Midbrain (tissue), 1 donor: ENCODE results near the gene NPHP4.

Source experiments
- DNase-seq: peaks from one replicate; lab custom pipeline; 2025; lab: John Stamatoyannopoulos, UW

Gene NPHP4

GRCh38 chr1:5831600-5832335 is 160.5 kb downstream of the NPHP4 start:
- no peak for DNase-seq

DNA sequence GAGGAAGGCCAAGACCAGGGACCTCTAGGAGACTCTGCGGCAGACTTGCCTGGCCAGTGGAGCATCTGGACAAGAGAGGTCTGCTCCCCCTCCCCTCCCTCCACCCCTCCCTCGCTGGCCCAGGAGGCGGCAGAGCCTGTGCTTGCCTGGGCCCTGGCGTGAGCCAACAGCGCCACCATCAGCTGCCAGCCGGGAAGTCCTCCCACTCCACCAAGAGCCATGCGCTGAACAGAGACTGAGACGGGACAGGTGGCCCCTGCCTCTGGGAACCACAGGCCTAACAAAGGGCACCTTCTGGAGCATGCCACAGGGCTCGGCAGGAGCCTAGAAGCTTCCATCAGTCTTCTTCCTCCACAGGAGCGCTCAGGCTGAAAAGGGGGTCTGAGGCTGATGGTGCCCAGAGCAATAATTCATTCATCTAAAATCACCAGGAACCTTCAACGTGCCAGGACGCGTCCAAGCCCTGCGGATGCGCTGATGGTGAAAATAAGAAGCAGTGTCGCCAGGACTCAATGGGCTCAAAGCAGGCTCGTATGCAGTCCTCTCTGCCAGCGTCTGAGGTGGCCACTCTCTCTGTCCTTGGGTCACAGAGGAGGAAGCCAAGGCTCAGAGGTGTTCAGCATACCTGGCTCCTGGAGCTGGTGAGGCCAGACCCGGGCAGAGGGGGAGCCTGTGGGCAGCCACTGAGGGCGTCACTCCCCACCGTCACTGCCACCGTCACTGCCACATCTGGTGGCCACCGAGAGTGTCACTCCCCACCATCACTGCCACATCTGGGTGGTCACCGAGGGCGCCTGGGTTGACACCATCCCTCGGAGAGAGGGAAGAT is 161.2 kb downstream of the NPHP4 start:
- no peak for DNase-seq

DNA sequence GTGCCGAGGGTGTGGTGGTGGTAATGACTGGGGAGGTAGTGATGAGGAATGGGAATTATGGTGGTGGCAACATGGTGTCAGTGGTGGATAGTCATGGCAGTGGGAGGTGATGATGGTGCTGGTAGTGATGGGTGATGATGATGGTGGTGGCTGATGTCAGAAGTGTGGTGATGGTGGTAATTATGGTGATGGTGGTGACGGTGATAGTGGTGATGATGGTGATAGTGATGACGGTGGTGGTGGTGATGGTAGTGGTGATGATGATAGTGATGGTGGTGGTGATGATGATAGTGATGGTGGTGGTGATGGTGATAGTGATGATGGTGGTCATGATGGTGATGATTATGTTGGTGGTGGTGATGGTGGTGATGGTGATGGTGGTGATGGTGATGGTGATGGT is 162.8 kb downstream of the NPHP4 start:
- no peak for DNase-seq

DNA sequence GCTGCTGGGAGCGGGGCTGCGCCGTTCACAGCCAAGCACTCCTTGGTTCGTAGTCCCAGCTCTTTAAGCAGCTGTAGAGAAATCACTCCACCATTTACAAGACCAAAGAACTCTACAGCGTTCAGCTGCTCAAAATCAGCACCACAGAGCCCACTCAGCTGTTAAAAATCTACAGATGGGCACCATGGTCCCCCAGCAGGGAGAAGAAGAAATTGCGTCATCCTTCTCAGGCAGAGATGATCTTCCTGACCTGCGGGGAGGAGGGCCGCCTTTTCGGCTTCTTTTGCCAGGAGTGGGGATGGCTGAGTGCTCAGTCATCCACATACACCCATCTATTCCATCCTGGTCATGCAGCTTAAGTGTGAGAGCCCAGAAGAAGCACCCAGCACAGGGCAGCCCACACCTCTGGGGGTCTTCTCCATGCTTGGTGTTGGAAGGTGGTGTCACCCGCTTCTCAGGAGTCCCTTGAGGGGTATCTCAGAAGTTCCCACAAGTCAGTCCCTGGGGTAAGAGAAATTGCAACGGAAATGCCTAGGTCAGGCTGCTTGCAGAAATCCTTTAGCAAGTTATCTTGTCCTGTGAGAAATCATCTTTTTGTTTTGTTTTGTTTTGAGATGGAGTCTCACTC is 163.8 kb downstream of the NPHP4 start:
- no peak for DNase-seq

GRCh38 chr1:5827516-5827915 is 164.7 kb downstream of the NPHP4 start:
- no peak for DNase-seq

DNA sequence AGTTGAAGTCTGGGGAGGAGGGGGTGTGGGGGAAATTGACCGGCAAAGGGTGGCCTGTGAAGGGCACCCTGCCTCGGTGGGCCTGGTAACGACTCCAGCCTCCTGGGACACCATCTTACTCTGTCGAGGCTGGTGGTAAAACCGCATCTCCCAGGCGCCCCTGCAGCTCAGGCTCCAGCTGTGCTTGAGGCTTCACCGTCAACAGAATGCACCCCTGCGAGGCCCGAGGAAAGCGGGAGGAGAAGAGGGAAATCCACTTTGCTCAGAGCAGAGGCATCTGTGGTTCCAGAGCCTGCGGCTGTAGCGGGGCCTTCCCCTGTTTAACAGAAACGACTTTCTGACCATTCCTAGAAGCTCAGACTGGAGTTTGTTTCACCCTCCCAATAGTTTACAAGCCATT is 165.6 kb downstream of the NPHP4 start:
- no peak for DNase-seq

DNA sequence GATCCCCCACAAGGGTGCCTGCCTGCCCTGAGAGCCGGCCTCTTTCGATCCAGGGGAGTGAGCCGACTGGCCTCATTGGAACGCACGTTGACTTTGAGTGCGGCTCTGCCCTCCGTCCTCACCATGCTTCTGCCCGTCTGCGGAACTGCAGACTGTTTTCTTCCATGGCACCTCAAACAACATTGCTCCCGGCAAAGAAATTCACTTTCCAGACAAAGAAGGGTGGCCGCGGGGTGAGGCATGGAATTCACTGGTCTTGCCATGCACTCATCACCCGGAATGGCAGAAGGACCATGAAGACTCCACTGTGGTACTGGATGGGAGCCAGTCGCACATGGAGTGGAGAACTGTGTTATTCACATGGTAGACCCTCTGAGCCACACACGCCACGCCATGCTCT is 169.5 kb downstream of the NPHP4 start:
- no peak for DNase-seq

DNA sequence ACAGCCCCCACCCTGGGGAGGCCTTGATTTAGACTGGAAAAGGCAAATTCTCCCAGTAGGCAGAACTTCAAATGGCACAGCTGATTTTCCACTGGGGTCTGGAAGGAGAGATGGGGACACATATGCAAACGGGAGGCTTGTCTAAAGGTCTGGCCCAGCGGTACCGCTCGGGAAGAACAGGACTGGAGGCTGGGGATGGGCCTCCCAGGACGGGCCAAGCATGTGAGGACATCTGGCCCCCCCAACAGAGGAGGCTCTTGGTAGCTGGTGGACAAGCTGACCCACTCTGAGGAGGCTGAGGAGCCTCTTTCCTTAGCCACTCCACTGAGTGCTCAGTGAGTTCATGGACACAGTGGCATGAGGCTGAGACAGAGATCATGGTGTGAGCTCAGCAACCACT is 170.0 kb downstream of the NPHP4 start:
- DNase-seq, result no peak

DNA sequence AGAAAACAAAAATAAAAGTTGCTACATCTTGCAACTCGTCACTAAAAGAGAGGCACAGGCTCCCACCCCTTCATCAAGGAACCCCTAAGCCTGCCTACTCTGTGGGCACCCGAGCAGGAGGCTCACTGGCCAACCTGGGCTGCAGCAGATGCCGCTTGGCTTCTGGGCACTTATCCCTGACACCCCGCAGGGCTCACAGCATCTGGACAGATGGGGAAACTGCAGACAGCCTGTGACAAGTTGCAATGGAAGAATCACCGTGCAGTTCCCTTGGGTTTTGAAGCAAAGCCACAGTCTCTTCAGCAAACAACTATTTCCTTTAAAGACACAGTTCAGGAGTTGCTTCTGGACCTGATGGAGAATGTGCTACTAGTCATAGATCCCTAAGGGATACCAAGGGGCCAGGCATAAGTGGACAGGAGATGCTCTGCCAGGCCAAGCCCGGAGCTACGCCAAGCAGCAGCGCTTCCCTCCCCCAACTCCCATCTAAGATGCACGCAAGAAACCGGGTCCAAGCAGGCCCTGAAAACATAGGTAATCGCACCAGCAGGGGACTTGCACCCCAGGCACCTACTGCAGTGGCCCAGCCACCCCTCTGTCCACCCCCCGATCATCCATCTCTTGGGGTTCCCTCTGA is 170.6 kb downstream of the NPHP4 start:
- no peak for DNase-seq

DNA sequence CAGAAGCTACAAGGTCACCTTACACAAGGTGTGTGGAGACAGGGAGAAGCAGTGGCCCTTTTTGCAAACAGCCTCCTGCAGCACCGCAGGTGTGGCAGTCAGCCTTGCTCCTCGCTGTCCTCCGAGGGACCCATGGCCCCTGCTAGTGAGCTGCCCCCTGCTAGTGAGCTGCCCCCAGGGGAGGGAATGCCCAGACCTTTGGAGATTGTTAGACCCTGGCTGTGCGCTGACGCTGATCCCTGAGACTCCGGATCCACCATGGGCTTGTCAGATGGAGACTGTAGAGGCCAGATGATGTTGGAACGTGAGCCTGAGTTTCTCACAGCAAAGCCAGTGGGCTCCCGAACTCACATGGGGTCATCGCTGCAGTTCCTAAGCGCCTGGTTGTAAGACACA is 172.2 kb downstream of the NPHP4 start:
- DNase-seq, result no peak

- DNase-seq, result no peak
These were observed 172.7 kb downstream of the NPHP4 start for GRCh38 chr1:5819391-5820025.

DNA sequence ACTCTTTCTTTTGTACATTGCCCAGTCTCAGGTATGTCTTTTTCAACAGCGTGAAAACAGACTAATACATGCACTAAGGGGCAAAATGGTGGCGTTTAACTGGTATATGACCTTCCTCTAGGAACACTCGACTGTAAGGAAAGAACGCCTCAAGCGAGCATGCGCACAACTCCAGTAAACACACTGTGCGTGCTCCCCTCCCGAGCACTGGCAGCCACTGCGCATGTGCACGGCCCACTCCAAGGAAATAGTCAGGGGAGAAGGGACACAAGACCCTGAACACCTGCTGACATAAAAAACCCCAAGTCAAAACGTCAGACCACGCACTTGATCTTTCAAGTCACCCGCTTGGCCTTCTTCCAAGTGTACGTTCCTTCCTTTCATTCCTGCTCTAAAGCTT is 173.5 kb downstream of the NPHP4 start:
- no peak for DNase-seq

GRCh38 chr1:5815716-5816115 is 176.5 kb downstream of the NPHP4 start:
- no peak for DNase-seq

DNA sequence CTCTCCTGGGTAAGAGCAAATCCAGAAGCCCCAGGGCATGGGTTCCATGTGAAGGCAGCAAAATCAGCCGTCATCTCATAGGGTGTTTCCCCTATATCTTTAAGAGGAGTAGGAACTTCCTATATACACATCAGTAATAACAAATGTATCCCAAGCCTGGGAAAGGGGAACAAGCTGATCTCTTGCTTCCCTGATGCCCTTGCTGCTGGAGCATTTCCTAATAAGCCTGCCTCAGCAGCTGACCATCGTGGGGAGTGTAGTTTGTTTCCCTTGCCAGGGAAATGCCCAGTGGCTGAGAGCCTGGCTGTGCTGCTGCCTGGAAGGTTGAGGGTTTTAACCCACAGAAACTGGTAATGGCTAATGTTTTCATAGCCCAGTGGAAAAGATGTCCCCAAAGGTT is 177.0 kb downstream of the NPHP4 start:
- DNase-seq, result no peak

DNA sequence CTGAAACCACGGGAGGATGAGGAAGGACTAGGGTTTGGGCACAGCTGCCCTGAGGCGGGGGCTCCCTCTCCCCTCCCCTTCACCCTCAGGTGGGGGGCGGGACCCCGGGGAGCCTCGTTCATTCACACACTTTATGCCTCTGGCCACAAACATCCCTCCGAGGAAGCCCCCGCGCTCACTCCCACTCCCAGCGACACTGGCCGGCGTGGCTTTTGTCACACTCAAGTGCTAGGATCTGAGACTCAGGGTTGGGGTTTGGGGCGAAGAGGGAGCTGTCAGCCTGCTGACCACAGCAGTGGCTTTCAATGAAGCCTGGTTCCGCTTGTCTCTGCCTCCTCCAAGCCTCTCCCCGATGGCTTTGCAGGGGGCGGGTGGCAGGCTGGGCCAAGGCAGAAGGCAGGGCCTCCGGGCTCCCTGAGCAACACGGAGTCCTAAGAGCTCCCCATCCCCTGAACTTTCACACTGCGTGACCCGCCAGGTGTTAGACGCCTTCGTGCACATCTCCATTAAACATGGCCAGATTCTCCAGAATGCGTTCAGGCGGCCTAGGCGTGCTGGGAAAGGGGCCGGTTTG is 178.1 kb downstream of the NPHP4 start:
- no peak for DNase-seq

DNA sequence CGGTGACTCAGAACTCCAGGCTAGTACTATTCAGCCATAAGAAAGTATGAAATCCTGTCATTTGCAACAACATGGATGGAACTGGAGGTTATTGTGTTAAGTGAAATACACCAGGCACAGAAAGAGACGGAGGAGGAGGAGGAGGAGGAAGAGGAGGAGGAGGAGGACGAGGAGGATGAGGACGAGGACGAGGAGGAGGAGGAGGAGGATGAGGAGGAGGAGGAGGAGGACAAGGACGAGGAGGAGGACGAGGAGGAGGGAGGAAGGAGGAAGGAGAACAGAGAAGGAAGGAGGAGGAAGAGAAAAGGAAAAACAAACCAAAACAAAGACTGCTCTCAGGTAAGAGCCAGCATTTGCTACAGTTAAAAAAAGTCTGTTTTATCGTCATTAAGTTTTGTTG is 178.7 kb downstream of the NPHP4 start:
- no peak for DNase-seq
